GM18507 (cell line): ENCODE data around the gene CIRBP.
"Not testable (repeated sequence)": the region's sequence is repeated elsewhere in the genome, so short reads cannot be mapped to it uniquely, and the experiment has no call there.

Experiments used
- DNase-seq: peaks from one replicate; pipeline ENCODE4 v3.0.0; 2011; ENCODE audit warnings: low read depth; ENCODE audit not compliant: insufficient read length; ENCODE audit errors: extremely low spot score
- FAIRE-seq: peaks from 2 replicates; lab custom pipeline; 2011; peaks lifted over from hg19 to GRCh38; lab: Jason Lieb, UNC

CIRBP gene

DNA sequence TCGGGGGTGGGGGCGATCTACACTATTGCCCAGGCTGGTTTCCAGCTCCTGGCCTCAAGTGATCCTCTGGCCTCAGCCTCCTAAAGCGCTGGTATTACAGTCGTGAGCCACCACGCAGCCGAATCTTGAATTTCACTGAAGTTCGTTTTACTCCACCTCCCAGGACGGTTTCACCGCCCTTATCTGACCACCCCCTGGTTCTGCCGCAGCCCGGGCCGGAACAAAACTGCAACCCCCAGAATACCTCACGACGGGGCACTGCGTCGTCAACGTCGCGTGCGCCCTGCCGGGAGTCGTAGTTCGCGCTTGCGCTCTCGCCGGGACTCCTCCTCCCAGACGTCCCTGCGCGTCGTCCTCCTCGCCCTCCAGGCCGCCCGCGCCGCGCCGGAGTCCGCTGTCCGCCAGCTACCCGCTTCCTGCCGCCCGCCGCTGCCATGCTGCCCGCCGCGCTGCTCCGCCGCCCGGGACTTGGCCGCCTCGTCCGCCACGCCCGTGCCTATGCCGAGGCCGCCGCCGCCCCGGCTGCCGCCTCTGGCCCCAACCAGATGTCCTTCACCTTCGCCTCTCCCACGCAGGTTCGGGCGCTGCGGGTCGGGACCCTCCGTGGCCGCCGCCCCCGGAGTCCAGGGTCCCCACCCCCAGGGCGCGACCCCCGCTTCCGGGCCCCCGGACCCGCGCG is 27.6 kb upstream of the CIRBP start, which contains the start of gene ATP5F1D:
TSS of gene ATP5F1D (plus strand) at position 335 of the 679 bp plus-strand sequence. CDS start at position 435, 100 bp downstream.
- DNase-seq: peak; percentile 90
- FAIRE-seq: peak; percentile 98

DNA sequence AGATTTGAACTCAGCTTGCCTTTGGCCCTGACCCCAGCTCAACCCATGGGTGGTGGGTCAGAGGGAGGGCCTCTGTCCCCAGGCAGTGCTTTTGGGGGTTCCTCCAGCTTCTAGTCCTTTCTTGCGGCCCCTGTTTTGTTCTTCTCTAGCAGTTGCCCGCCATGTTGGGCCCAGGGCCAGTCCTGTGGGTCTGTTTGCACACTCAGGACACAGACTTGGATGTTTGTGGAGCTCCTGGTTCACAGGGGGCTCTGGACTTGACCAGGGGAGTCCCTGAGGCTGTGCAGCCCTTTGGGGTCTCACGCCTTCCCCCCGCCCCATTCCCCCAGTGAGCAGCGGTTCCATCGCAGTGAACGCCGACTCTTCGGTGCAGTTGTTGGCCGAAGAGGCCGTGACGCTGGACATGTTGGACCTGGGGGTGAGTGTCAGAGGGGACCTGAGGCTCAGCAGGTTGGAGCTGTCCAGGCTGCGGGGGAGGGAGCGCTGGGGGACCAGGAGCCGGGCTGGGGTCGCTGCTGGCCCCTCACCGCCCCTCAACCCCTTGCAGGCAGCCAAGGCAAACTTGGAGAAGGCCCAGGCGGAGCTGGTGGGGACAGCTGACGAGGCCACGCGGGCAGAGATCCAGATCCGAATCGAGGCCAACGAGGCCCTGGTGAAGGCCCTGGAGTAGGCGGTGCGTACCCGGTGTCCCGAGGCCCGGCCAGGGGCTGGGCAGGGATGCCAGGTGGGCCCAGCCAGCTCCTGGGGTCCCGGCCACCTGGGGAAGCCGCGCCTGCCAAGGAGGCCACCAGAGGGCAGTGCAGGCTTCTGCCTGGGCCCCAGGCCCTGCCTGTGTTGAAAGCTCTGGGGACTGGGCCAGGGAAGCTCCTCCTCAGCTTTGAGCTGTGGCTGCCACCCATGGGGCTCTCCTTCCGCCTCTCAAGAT is 25.1 kb upstream of the CIRBP start:
- DNase-seq (peak; percentile 77), FAIRE-seq (peak; percentile 77)

DNA sequence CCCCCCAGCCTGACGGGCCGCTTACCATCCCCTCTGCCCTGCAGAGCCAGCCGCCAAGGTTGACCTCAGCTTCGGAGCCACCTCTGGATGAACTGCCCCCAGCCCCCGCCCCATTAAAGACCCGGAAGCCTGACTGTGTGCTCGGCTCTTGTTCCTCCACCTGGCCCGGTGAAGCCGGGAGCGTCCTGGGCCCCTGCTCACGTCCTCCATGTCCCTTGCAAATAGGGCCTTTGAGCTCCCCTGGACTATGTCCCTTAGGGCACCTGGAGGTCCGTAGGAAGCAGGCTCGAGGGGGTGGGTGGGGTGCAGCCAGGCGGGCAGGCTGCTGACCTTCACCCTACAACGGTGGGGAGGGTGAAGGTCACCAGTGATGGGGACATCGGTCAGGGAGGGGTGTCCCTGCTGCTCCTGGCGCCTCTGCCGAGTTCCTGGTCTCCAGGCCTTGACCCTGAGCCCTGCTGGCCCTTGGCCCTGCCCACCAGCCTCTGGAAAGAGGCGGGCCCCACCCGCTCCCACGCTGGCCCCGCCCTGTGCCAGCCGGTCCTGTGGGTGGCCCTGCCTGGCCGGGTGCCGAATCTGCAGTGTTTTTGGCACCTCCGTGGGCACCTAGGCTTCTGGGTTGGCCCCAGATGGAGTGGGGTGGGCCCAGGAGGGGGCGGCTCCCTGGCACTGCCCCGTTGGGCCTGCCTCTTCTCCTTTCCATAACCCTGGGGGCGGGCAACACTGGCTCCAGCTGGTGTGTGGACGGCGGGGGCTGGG is 24.3 kb upstream of the CIRBP start:
- no peak for FAIRE-seq
- DNase-seq: no peak

DNA sequence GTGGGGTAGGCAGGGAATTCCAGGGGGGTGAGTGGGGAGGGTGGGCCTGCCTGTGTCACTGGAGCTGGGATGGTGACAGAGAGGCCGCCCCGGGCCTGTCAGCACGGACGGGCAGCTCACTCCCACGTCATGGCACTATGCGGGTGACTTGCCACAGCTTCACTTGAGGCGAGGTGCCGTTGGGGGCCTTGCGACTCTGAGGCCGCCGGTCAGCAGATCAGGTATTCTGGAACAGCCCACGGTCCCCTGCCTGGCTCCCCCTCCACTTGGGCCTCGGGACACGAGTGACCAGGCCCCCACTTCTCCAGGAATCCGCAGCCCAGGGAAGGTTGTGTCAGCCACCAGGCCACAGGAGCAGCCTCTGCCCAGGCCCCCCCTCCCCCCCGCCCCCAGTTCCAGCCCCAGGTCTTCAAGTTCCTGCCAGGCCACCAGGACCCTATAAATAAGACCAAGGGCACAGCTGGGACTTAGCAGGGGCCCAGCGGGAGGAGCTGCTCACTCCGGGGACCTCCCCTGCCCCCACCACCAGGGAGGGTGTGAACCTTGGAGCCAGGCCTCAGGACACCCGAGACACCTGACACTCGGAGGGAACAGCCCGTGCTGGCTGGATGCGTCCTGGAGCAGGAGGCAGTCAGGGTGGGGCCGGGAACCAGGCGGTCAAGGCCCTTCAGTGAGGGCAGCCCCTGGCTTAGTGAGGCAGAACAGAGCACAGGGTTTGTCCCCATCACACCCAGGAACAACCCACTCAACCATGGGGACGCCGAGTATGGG is 23.5 kb upstream of the CIRBP start:
- no peak for FAIRE-seq

DNA sequence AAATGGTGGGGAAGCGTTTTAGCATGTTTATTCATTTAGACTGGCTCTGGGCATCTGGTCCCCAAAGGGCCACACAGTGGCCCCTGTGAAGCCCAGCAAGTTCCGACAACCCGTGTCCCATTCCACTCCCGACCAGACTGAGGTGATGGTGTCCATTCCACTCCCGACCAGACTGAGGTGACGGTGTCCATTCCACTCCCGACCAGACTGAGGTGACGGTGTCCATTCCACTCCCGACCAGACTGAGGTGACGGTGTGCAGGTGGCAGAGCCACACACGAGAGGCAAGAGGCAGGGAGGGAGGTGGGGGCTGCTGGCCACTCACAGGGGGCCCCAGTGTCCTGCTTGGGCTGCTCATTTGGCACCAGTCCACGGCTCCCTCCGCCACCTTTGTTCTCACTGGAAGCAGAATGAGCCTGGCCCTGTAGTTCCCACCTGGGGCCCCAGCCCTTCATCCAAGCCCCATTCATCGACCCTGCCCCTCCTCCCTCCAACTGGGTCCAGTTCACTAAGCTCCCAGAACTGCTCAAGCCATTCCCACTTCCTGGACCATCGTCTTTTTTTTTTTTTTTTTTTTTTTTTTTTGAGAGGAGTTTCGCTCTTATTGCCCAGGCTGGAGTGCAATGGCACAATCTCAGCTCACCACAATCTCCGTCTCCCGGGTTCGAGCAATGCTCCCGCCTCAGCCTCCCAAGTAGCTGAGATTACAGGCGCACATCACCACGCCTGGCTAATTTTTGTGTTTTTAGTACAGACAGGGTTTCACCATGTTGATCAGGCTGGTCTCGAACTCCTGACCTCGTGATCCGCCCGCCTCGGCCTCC is 22.7 kb upstream of the CIRBP start:
- DNase-seq, FAIRE-seq: not testable (repeated sequence)

More for the DNA sequence above, 23.5 kb upstream of the CIRBP start:
- no peak for DNase-seq

DNA sequence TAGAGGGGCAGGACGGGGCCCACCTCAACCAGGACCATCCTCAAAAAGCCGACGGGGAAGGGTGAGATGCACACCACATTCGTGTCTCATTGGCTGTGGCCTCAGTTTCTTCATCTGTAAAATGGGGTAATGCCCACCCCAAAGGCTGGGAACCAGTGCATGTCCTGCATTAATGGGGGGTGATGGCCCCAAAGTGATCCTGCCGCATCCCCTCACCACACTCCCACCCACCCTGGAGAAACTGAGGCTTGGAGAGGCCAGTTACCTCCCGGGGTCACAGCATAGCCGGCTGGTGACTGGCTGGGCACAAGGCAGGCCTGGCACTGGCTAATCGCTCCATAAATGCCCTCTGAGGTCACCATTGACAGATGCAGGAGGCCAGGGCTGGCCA is 21.4 kb upstream of the CIRBP start:
- no peak for FAIRE-seq
- no peak for DNase-seq

DNA sequence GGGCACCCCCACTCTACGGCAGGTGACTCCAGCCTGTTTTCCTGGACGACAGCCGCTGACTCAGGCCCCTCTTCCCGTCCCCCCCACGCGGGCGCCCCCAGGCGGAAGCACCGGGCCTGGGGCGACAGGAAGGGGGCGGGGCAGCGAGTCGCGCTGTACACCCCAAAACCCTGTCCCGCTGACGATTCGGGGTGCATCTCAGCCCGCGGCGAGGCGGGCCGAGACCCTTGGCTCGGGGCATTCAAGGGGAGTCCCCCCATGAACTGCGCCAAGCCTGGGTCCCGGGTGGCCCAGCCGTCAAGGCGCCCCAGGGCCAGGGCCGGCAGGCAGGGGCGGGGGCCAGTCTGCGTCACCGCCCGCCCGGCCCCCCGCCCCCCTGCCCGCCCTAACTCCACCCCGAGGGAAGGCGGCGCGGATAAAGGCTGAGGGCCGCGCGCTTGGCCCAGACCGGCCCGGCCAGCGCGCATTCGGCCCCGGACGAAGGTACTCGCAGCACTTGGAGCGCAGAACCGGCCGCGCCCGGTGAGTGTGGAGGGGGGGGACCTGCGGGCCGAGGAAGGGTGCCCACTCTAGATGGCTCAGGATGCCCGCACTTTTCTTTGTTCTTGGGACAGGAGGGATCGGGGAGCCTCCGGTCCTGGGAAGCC is 20.9 kb upstream of the CIRBP start, which contains the start of gene MIDN:
TSS of gene MIDN (plus strand) at position 445 of the 647 bp plus-strand sequence. CDS start 1,714 bp downstream, outside the sequence.
- DNase-seq (peak; percentile 47), FAIRE-seq (no peak)

DNA sequence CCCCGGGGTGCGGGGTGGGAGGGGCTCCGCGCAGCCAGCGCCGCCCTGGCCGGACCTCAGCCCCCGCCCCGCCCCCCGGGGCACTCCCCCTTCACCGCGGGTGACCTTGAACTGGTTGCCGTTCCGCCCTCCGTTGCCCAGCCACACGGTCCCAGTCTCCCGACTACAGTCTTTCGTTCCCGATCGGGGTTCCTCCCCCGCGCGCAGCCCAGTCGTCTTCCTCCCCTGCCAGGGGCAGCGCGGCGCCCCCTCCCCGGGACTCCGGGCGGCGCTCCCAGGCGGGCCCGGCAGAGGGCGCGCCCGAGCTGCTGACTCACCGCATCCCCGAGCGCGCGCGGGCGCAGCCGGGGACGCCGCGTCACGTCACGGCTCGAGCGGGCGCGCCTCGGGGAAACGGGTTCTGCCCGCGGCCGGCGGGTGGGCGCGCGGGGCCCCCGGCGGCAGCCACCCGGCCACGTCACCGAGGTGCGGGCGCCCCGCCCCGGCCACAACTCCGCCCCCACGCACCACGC is 20.3 kb upstream of the CIRBP start:
- no peak for DNase-seq

DNA sequence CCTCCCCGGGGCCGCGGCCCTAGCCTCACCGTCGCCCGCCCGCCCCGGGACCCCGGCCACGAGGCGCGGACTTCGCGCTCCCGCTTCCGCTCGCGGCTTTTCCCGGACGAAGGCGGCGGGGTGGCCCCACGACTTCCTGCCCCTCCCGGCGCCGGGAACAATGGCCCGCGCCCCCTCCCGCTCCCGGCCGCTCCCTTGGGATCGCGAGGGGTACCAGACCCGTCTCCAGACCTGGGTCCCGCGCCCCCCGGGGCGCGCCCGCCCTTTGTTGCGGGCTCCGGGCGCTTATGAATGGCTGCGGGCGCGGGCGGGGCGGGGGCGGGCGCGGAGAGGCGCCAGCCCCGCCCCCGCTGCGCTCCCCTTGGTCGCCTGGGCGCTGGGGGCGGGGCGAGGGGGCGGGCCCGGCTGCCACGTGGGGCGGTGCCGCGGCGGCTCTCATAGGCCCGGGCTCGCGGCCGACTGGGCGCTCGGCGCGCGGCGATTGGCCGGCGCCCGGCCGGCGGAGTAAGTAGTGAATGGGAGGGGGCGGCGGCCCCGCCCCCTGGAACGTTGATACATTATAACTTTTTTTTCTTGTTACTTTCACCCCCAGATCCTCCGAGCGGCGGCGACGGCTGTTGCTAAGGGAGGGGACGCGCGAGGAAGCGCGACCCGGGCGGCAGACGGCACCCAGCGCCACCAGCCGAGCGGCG is 19.7 kb upstream of the CIRBP start:
- FAIRE-seq: peak; percentile 76
- DNase-seq: peak; percentile 78

More for the DNA sequence above, 20.3 kb upstream of the CIRBP start:
- FAIRE-seq: peak; percentile 72

DNA sequence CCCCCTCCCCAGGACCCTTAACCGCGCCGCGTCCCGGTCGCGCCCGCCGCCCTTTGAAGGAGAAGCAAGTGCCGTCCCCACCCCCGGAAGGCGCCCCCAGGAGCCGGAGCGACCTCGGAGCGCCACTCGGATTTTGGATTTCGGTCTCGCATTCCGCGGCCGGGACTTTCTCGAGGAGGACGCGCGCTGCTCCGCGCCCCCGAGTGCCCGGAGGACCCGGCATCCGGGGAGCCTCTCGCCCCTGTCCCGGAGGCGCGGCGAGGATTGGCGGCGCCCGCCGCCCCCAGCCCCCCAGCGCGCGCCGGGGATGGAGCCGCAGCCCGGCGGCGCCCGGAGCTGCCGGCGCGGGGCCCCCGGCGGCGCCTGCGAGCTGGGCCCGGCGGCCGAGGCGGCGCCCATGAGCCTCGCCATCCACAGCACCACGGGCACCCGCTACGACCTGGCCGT is 19.1 kb upstream of the CIRBP start:
- DNase-seq (no peak), FAIRE-seq (no peak)

DNA sequence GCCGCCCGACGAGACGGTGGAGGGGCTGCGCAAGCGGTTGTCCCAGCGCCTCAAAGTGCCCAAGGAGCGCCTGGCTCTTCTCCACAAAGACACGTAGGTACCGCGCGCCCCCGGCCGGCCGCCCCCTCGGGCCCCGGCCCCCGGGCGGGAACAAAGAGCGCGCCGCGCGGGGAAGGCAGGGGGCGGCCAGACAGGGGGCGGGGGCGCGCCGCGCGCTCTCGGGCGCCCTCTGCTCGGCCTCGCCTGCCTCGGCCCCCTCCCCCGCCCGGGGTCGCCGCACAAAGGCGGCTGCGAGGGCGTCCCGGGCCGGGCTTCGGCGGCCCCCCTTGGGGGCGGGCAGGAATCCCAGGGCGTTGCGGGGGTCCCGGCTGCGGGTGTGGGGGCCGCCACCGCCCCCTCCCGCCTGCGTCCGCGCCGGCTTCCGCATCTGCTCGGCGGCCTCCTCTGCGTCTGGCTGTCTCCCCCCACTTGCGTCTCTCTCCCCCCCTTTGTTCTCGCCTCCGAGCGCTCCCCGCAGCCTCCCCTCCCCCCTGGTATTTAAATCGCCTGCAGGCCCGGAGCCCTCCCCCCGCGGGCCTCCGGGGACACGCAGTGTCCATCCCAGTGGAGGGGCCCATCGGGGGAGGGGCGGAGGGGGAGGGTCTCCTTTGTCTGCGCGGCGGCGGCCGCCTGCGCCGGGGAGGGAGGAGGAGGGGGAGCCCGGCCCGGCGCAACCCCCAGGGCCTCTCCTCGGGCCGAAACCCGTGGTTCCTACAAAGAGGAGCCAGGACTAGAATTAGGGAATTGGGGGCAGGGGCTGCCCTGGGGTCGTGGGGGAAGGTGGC is 18.5 kb upstream of the CIRBP start:
- DNase-seq (no peak), FAIRE-seq (no peak)

DNA sequence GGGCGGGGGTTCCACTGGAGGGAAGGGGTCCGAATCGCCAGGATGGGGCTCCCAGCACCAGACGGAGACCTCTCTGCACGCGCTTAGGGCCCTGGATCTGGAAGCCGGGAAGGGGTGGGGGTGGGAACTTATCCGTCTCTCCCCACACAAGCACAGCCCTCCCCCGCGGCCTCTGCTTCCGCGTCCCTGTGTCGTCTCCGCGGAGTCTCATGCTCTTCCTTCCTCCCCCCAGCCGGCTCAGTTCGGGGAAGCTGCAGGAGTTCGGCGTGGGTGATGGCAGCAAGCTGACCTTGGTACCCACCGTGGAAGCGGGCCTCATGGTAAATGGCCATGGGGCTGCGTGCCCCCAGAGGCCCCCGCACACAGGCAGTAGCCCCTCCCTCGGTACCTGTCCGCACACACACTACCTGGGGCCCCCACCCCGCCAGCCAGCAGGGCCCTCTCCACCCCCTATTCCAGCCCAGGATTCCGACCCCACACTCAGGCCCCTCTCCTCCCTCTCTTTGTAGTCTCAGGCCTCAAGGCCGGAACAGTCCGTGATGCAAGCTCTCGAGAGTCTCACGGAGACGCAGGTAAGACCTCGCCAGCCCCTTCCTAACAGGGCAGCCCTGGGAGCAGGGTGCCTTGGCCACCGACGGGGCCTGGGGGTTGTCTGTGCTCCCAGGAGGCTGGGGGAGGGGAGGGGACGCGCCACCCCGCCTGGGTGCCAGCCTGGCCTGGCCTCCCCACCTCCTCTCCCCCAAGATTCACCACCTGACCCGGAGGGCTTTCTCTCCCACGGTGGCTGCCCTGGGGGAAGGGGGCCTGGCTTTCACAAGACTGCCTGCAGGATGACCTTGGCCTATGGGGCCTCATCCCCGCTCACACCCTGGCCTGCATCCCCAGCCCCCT is 17.6 kb upstream of the CIRBP start:
- FAIRE-seq: peak; percentile 78
- no peak for DNase-seq

DNA sequence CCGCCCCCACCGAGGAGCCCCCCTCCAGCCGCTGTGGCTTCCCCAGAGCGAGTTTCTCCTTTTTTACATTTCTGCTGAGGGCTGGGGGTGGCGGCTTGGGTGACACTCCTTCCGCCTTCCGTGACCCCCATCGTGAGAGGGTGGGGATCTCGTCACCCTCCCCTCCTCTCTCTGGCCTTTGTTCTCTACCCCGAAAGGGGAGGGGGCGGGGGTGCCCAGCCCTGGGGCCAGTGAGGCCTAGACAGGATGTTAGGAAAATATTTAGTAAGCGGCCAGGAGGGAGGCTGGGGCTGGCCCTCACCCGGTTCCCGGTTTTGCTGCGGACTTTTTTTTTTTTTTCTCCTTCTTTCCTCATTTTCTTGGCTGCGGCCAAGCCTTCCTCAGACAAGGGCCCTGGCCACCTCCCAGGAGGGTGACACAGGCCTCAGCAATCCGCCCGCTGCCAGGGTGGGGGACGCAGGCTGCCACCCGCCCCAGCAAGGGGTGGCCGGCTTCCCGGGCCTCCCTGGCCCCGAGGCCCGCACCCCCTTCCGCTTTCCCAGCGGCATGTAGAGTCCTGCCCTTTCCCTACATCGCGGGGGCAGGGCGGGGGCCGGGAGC is 16.8 kb upstream of the CIRBP start:
- DNase-seq (no peak), FAIRE-seq (no peak)

DNA sequence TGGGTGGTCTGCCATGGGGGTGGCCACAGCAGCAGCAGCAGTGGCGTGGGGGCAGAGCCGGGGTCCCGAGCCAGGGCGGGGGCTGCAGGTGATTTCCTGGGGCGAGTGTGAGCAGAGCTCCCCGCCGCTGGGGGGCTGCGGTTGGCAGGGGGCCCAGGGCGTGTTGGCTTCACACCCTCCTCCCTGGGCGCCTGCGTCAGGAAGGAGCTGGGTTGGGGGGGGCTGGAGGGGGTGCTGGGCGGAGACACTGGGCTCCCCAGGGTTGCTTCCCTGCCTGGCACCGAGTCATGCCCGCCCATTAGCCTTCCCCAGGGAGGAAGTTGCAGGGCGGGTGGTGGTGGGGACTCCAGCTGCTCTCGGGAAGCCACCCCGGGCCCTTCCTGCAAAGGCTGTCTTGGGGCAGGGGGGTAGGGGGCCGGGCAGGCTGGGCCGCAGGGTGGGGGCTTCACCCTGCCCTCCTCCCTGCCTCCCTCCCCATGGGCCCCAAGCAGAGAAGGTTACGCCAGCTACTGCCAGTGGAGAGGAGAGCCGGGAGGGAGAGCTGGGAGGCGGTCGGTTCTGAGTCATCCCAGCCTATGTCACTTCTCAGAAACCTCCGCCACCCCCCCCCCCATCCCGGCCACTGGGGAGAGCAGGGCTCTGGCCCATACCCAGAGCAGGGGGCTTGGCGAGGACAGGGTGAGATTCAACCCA is 16.2 kb upstream of the CIRBP start:
- no peak for DNase-seq
- peak; percentile 85 for FAIRE-seq
